ENCODE results near the gene CZIB.

DNA sequence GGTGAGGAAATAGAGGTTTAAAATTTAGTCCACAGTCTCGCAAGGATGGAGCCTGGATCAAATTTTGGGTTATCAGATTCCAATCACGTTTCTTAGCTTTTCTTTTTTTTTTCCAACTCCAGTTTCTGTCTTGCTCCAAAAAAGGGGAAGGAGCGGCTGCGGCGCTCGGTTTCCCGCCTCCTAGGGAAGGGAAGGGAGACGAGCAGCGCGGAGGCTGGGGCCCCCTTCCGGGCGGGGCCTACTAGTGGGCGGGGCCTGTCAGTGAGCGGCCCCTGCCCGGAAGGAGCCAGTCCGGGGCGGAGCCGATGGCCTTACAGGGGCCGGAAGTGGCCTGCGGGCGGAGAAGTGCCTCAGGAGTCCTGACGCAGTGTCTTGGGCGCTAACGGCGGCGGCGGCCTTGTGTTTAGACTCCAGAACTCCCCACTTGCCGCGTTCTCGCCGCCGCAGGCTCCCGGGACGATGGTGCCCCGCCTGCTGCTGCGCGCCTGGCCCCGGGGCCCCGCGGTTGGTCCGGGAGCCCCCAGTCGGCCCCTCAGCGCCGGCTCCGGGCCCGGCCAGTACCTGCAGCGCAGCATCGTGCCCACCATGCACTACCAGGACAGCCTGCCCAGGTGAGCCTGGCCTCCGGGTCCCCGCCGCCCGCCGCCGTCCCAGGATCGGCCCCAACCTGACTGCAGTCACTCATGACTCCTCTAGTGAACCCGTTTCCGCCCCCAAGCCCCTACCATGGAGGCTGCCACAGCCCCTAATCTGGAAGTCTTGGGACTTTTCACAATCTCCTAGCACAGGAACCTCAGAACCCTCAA is 23.7 kb downstream of the CZIB start, which contains the start of gene CPT2:
- no peak for TF ChIP-seq CTCF (IDR thresholded peaks at IDR 0.05; ENCODE audit: low read depth, low read length)
- TF ChIP-seq POLR2A (IDR thresholded peaks at IDR 0.05; ENCODE audit: extremely low read depth, insufficient read length): peak; percentile 97

All from NB4 (cell line).